Fibroblast of skin of right biceps (primary cell): ENCODE results near the gene SPATA2.

Source experiments
- DNase-seq: peaks from one replicate; pipeline ENCODE4 v3.0.0-alpha.2; 2013

SPATA2 gene

DNA sequence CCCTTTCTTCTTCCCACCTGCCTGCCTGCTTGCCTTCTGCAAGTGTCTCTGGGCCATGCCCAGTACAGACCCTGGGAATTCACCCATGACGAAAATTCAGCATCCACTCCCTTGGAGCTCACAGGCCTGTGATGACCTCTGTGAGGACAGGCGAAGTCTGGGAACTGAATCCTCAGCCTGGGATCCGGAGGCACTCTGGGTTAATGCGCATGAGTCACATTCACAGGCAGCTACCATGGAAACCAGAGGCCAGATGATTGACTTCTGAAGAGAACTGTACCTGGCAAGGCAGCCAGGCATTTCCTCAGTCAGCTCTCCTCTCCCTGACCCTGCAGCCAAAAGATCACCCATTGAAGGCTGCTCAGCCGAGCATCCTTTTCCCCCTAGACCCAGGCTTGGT, 61.7 kb downstream of the SPATA2 start:
- peak; percentile 63 for DNase-seq
